ENCODE results near the gene KIF4A. TPM values are rescaled to one million over a fixed set of nuclear protein-coding genes. Genes with fewer than 3 reads are reported as not detected.

The KIF4A gene
- total RNA-seq, 2 donors from 2014 or later = 27.6 to 40.6 TPM

- Histone ChIP-seq H3K4me3 (ENCODE audit: low read length) (no peak within 1 kb of the TSS), H3K4me1 (ENCODE audit: control insufficient read depth, insufficient read depth, low read length) (no peaks in the 10 kb centered on the region), H3K9ac (ENCODE audit: extremely low read depth, low read length, poor library complexity, severe bottlenecking) (no peak within 1 kb of the TSS), H3K36me3 (ENCODE audit: control insufficient read depth, insufficient read depth, low read length) (no peaks in the 10 kb centered on the region), H3K9me3 (ENCODE audit: control insufficient read depth, low read length) (no peaks in the 10 kb centered on the region), H3K27ac (ENCODE audit: low read depth, low read length) (no peak within 1 kb of the TSS), H3K27me3 (ENCODE audit: control insufficient read depth, insufficient read depth, low read length, poor library complexity, severe bottlenecking) (peaks cover 41% of the 10 kb centered on the region)
- WGBS, 2 experiments (ENCODE audit: insufficient coverage in 1 of 2, insufficient read length in 1 of 2) = 8 to 100% methylated on average over 1 to 21 of the region's 21 CpGs
- Mint-ChIP-seq H3K9me3 (peaks cover 48% of the 10 kb centered on the region), H3K27me3 (ENCODE audit: insufficient read depth) (peaks cover 58% of the 10 kb centered on the region), H3K36me3 (ENCODE audit: low read depth) (peaks cover 2% of the 10 kb centered on the region), H3K4me1 (no peaks in the 10 kb centered on the region), H3K27ac (no peak within 1 kb of the TSS), H3K4me3 (no peak within 1 kb of the TSS)
- peak; percentile 86 for DNase-seq
- no peak for TF ChIP-seq CTCF (conservative IDR thresholded peaks at IDR 0.05)
These were observed 154.5 kb downstream of the KIF4A start, which contains the start of gene DLG3 for GRCh38 chrX:70444326-70444945. TSS of gene DLG3 (plus strand) at chrX:70444835. CDS start at chrX:70445202, 367 bp downstream.

- peaks cover 2% of the 10 kb centered on the region for H3K36me3 Mint-ChIP-seq (ENCODE audit: low read depth)
- no peaks in the 10 kb centered on the region for H3K36me3 ChIP-seq (ENCODE audit: control insufficient read depth, insufficient read depth, low read length)
- H3K27ac Mint-ChIP-seq = no peak overlapping the region
- no peaks in the 10 kb centered on the region for H3K4me1 ChIP-seq (ENCODE audit: control insufficient read depth, insufficient read depth, low read length)
- no peak for TF ChIP-seq CTCF (conservative IDR thresholded peaks at IDR 0.05)
- peaks cover 41% of the 10 kb centered on the region for H3K27me3 ChIP-seq (ENCODE audit: control insufficient read depth, insufficient read depth, low read length, poor library complexity, severe bottlenecking)
- no peak overlapping the region for H3K4me3 ChIP-seq (ENCODE audit: low read length)
- H3K9me3 ChIP-seq (ENCODE audit: control insufficient read depth, low read length) = no peaks in the 10 kb centered on the region
- no peak overlapping the region for H3K9ac ChIP-seq (ENCODE audit: extremely low read depth, low read length, poor library complexity, severe bottlenecking)
- H3K4me3 Mint-ChIP-seq = no peak overlapping the region
- no peaks in the 10 kb centered on the region for H3K4me1 Mint-ChIP-seq
- DNase-seq = no peak
- H3K27me3 Mint-ChIP-seq (ENCODE audit: insufficient read depth) = peaks cover 55% of the 10 kb centered on the region
- no peak overlapping the region for H3K27ac ChIP-seq (ENCODE audit: low read depth, low read length)
- 27 to 30% methylated on average over 3 to 45 of the region's 61 CpGs for whole genome bisulfite sequencing, 2 experiments (ENCODE audit: insufficient coverage in 1 of 2, insufficient read length in 1 of 2)
- H3K9me3 Mint-ChIP-seq = peaks cover 45% of the 10 kb centered on the region
These were observed 155.2 kb downstream of the KIF4A start for GRCh38 chrX:70444946-70445656.

- no peak overlapping the region for H3K27ac Mint-ChIP-seq
These were observed 156.0 kb downstream of the KIF4A start for GRCh38 chrX:70445951-70446350.

More at GRCh38 chrX:70445951-70446350, 156.0 kb downstream of the KIF4A start:
- Histone ChIP-seq H3K36me3 (ENCODE audit: control insufficient read depth, insufficient read depth, low read length) (no peaks in the 10 kb centered on the region), H3K9me3 (ENCODE audit: control insufficient read depth, low read length) (no peaks in the 10 kb centered on the region), H3K27me3 (ENCODE audit: control insufficient read depth, insufficient read depth, low read length, poor library complexity, severe bottlenecking) (peaks cover 38% of the 10 kb centered on the region), H3K27ac (ENCODE audit: low read depth, low read length) (no peak overlapping the region), H3K9ac (ENCODE audit: extremely low read depth, low read length, poor library complexity, severe bottlenecking) (no peak overlapping the region), H3K4me1 (ENCODE audit: control insufficient read depth, insufficient read depth, low read length) (no peaks in the 10 kb centered on the region), H3K4me3 (ENCODE audit: low read length) (no peak overlapping the region)
- H3K4me1 Mint-ChIP-seq = no peaks in the 10 kb centered on the region
- DNase-seq = no peak
- peaks cover 52% of the 10 kb centered on the region for H3K27me3 Mint-ChIP-seq (ENCODE audit: insufficient read depth)
- 84% methylated on average over 9 of the region's 9 CpGs; no CpG with 5 or more reads in 1 of the 2 experiments for WGBS, 2 experiments (ENCODE audit: insufficient coverage in 1 of 2, insufficient read length in 1 of 2)
- peaks cover 48% of the 10 kb centered on the region for H3K9me3 Mint-ChIP-seq
- peaks cover 2% of the 10 kb centered on the region for H3K36me3 Mint-ChIP-seq (ENCODE audit: low read depth)
- no peak for TF ChIP-seq CTCF (conservative IDR thresholded peaks at IDR 0.05)
- H3K4me3 Mint-ChIP-seq = no peak overlapping the region
